G401 (cell line): ENCODE measurements around the gene VPS37C. TPM values are rescaled to one million over a fixed set of nuclear protein-coding genes. Genes with fewer than 3 reads are reported as not detected.

ENCODE experiments used
- DNase-seq: peaks from one replicate; pipeline ENCODE4 v3.0.0-alpha.2; 2015; ENCODE audit warnings: low spot score
- in situ Hi-C: cut with HindIII; loops from 2 replicates; pipeline ENCODE4 v1.10.0; 2016; ENCODE audit warnings: low sequenced_read_pairs, mixed read lengths
- total RNA-seq: library from RNA; depleted of rRNA; stranded (reverse); fragments of >200 nt; shearing (Covaris generic); gene quantifications from 2 replicates; pipeline ENCODE4 v1.2.3, GENCODE V29; 2014; rRNA removed

Gene VPS37C
- total RNA-seq, 1 experiment from 2014 or later, result 15.5 TPM

DNA sequence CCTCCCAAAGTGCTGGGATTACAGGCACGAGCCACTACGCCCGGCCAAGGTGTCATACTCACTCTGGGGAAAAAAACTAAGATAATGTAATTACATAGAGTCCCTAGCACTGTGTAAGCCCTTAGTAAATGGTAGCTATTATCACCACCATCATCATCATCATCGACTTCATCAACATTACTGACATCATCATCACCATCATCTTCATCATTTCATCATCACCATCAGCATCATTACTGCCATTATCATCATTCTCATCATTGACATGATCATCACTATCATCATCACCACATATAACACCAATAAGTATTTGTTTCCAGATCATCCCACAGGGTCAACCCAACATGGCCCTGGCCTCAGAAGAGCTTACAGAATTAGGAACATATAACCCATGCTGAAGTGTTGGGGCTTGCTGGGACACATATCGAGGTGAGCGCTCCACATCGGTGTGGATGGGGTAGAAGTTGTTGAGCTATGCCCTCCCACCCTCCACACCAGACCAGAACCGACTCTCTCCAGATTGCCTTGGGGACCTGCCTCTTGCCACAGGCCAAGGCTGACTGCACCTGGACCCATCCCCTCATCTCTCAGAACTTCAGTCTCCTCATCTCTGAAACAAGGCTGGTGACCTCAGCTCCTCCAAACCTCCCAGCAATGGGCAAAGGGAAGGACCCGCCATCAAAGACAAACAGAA is 73.7 kb downstream of the VPS37C start:
- no peak for DNase-seq
- in situ Hi-C loops, result no loop called here

DNA sequence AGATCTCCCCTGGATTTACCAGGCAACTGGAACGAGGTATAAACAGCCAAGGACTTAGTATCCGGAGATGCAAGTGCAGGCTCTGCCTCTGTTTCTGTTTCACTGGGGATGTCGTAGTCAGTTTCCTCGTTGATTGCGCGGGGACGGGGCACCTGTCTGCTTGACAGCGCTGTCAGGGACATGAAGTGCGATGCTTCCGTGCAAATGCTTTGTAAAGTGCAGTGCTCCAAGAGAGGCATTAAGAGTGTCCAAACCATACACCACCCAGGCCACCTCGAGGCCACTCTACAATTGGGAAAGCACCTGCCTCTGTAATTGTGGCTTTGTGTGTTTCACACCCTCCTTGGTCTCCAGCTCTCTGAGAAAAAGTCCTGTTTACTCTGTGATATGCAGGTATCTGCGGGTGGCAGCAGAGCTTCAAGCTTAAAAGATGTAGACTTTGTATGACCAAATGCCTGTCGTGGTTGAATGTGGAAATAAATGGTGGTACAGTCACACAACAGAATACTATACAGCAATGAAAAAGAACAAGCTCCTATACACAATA is 77.6 kb downstream of the VPS37C start:
- DNase-seq, result no peak
- in situ Hi-C loops, result no loop called here

DNA sequence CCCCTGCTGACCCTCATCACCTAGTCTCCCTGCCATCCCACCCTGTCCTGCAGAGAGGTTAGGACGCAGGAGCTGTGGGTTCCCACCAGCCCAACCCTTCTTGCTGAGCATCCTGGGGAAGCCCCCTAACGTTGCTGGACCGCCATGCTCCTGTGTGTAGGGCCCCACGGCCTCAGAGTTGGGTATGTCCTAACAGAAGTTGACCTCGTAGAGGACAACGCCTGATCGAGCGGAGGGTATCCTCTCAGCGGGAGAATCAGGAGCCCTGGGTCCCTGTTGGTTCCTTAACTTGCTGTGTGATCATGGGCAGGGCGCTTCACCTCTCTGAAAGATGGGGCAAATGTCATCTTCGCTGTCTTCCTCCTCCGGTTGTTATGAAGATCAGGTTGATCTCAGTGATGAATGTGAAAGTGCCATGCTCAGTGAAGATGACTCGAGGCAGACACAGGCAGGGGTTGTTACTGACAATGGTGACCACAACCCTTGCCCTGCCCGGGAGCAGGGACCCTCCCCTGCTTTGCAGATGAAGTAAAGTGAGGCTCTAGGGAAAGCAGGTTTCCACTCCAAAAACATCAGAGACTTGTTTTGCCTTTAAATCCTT is 78.2 kb downstream of the VPS37C start:
- DNase-seq, result no peak
- in situ Hi-C loops, result no loop called here

DNA sequence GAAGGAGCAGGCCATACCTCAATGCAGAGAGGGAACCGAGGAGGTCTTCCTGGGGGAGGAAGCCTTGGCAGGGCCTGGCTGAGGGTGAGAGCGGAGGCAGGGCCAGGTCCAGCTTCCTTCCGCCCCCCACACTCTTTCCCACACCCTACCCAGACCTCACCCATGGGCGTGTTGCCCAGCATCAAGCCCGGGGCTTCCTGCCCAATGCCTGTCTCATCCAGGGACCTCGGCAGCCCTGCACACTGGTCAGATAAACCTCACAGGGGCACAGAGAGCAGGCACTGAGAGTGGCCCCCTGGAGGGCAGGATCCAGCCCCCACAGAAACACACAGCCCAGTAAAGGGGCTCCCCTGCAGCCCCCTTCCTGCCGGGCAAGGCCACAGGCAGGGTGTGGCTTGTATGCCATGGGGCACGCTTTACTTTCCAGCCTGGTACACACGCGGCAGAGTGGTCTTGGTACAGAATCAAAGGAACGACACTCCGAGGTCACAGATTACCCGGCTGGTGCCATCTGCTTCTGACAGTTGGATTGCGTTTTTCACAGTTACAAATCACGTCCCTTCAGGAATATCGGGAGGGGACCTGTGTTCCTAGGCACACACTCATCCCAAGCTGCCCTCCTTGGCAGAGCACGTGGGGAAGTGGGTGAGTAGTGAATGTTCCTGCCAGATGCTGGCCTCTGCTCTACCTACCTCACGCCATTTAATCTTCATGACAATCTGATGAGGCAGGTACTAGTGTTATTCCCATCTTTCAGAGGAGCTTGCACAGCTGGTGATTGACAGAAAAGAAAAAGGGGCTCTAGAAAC is 79.0 kb downstream of the VPS37C start:
- in situ Hi-C loops, result no loop called here
- DNase-seq, result no peak

DNA sequence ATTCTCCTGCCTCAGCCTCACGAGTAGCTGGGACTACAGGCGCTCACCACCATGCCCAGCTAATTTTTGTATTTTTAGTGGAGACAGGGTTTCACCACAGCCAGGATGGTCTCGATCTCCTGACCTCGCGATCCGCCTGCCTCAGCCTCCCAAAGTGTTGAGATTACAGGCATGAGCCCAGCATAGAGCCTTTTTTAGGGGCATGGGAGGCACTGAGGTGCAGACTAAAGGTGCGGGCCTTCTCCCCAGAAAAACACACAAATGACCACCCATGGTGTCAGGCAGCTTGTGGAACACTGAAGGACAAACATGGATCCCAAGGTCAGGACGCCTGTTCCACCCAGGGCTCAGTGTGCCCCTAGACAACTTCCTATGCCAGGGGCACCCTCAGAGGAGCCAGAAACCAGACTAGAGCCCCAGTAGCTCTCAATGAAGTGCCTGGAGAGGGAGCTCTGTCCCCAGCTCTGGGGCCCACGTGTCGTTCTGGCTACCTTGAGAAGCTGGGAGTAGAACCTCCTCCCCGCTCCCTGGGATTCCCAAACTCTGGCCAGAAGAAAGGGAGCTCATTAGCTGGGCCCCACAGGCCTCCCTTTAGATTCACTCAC is 80.1 kb downstream of the VPS37C start:
- in situ Hi-C loops, result no loop called here
- no peak for DNase-seq

DNA sequence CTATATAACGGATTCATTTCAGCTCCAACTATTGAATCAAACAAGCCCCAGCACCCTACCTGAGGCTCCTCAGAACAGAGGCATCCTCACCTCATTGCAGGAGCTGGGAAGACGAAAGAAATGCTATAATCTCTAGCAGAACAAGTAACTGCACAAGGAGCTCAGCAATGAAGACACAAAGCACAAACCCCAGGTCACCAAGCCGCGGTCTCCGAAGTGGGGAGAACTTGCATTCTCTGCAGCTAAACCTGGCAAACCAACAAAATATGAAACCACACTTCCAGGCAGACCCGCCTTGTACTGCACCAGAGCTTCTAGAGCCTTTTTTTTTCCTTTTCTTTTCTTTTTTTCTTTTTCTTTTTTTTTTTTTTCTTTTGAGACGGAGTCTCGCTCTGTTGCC is 80.7 kb downstream of the VPS37C start:
- DNase-seq, result no peak
- in situ Hi-C loops, result no loop called here

Other genes starting within 250 kb of the VPS37C start
- gene TMEM109, start 247.3 kb downstream of the VPS37C start, total RNA-seq, result 13.5 and 13.7 TPM in 2 replicates
- gene TMEM132A, start 237.0 kb downstream of the VPS37C start, total RNA-seq, result 51.7 and 53.5 TPM in 2 replicates
- gene SLC15A3, start 209.2 kb downstream of the VPS37C start, total RNA-seq, result 0.55 TPM in 1 of 2 replicates, not detected in the other
- not detected in 2 replicates for gene CD6, start 189.7 kb downstream of the VPS37C start, total RNA-seq
- 0.06 TPM in 1 of 2 replicates, not detected in the other for gene CD5, start 58.9 kb downstream of the VPS37C start, total RNA-seq
- not detected in 2 replicates for gene PGA3, start 42.1 kb upstream of the VPS37C start, total RNA-seq
- not detected in 2 replicates for gene PGA4, start 60.9 kb upstream of the VPS37C start, total RNA-seq
- not detected in 2 replicates for gene PGA5, start 79.7 kb upstream of the VPS37C start, total RNA-seq
- 7.3 and 9.5 TPM in 2 replicates for gene VWCE, start 133.9 kb upstream of the VPS37C start, total RNA-seq
- gene DDB1, start 171.7 kb upstream of the VPS37C start, total RNA-seq, result 319 and 332 TPM in 2 replicates
- gene TKFC, start 171.8 kb upstream of the VPS37C start, total RNA-seq, result 22.8 and 36.1 TPM in 2 replicates
- gene CYB561A3, start 200.5 kb upstream of the VPS37C start, total RNA-seq, result 19.0 and 20.4 TPM in 2 replicates
- gene TMEM138, start 200.9 kb upstream of the VPS37C start, total RNA-seq, result 16.7 and 18.1 TPM in 2 replicates
- not detected in 2 replicates for gene TMEM216, start 231.2 kb upstream of the VPS37C start, total RNA-seq